GM12878 (cell line): Measurements from ENCODE around the gene TYRO3. TPM values are rescaled to one million over a fixed set of nuclear protein-coding genes. Genes with fewer than 3 reads are reported as not detected.

ENCODE experiments used
- ATAC-seq: fragments of 200-7000 bp; cut with Tn5 transposase; 3 replicates; pipeline ENCODE4 v1.9.1; 2020; ENCODE audit warnings: mild to moderate bottlenecking, moderate library complexity
- BruUV-seq: library from RNA; stranded (reverse); fragments of 400-500 nt; replicated peaks from 2 replicates; lab custom pipeline; 2021; lab: Mats Ljungman, UMichigan
- CTCF ChIA-PET: fragments of 300-600 bp; sonication (Branson Sonifier 250); formaldehyde crosslinking; extraction: SDS; loops from one replicate; lab custom pipeline; 2021; ENCODE audit warnings: inconsistent platforms; lab: Yijun Ruan, JAX
- POLR2A ChIA-PET: fragments of 350-600 bp; formaldehyde crosslinking; extraction: SDS; loops from one replicate; lab custom pipeline; 2021; ENCODE audit warnings: inconsistent platforms; lab: Charles Lee
- RAD21 ChIA-PET: fragments of 300-600 bp; sonication (Branson Sonifier 250); formaldehyde crosslinking; loops from one replicate; lab custom pipeline; 2023; ENCODE audit warnings: antibody characterized with exemption; ENCODE audit not compliant: unreplicated experiment; lab: Charles Lee
- SMC1A ChIA-PET: fragments of 300-600 bp; sonication (Branson Sonifier 250); formaldehyde crosslinking; loops from one replicate; lab custom pipeline; 2023; ENCODE audit not compliant: unreplicated experiment, uncharacterized antibody; lab: Charles Lee
- DNase-seq: peaks from one replicate; pipeline ENCODE4 v3.0.0-alpha.2; 2011; ENCODE audit warnings: low read depth, low spot score
- FAIRE-seq: peaks from 3 replicates; lab custom pipeline; 2011; peaks lifted over from hg19 to GRCh38; lab: Jason Lieb, UNC
- H2AFZ ChIP-seq: 2 replicates; pipeline ENCODE4 v1.6.0; 2011; ENCODE audit warnings: low read depth, low read length, control low read depth; ENCODE audit not compliant: control insufficient read depth
- H3K27ac ChIP-seq: 2 replicates; pipeline ENCODE4 v1.5.1; 2011; ENCODE audit warnings: control low read depth; ENCODE audit not compliant: control insufficient read depth, insufficient read depth
- H3K27me3 ChIP-seq, 2 experiments: replicated peaks in 1 of 2; 2 replicates each; pipeline versions ENCODE4 v1.6.0 to v1.6.1; 2011; ENCODE audit warnings: low read length in 1 of 2; ENCODE audit not compliant: control insufficient read depth in 2 of 2, insufficient read depth in 2 of 2
- H3K36me3 ChIP-seq, 2 experiments: 2 replicates each; pipeline ENCODE4 v1.5.1; 2011; ENCODE audit warnings: low read length in 1 of 2; ENCODE audit not compliant: control insufficient read depth in 2 of 2, insufficient read depth in 2 of 2
- H3K4me1 ChIP-seq: 2 replicates; pipeline ENCODE4 v1.6.1; 2011; ENCODE audit warnings: mild to moderate bottlenecking, low read length, moderate library complexity, mixed read lengths; ENCODE audit not compliant: control insufficient read depth, insufficient read depth
- H3K4me2 ChIP-seq: 2 replicates; pipeline ENCODE4 v1.6.0; 2011; ENCODE audit warnings: control low read depth; ENCODE audit not compliant: control insufficient read depth, insufficient read depth
- H3K4me3 ChIP-seq: fragments of 200-600 bp; sonication (generic); 2 replicates; pipeline ENCODE4 v1.5.1; 2016
- H3K79me2 ChIP-seq: 2 replicates; pipeline ENCODE4 v1.6.0; 2011; ENCODE audit warnings: low read length; ENCODE audit not compliant: control insufficient read depth, insufficient read depth
- H3K9ac ChIP-seq: 2 replicates; pipeline ENCODE4 v1.8.0; 2011; ENCODE audit warnings: low read length, control low read depth, mixed read lengths; ENCODE audit not compliant: control insufficient read depth, insufficient read depth
- H3K9me3 ChIP-seq: replicated peaks from 3 replicates; pipeline ENCODE4 v1.5.1; 2011; ENCODE audit warnings: mild to moderate bottlenecking, low read length; ENCODE audit not compliant: control insufficient read depth, insufficient read depth
- H4K20me1 ChIP-seq: 2 replicates; pipeline ENCODE4 v1.6.0; 2011; ENCODE audit not compliant: control insufficient read depth, insufficient read depth
- ATF2 ChIP-seq: IDR thresholded peaks from 2 replicates; pipeline ENCODE4 v1.6.1; 2012; ENCODE audit warnings: low read length, inconsistent platforms
- CHD1 ChIP-seq: IDR thresholded peaks from 2 replicates; pipeline ENCODE4 v1.6.1; 2012; ENCODE audit warnings: low read depth, low read length, improper control_type of control experiment
- DPF2 ChIP-seq: fragments of 450-650 bp; IDR thresholded peaks from 2 replicates; pipeline ENCODE4 v1.6.1; 2017; ENCODE audit warnings: mild to moderate bottlenecking
- HDAC6 ChIP-seq: fragments of 200-600 bp; sonication (generic); IDR thresholded peaks from one replicate; pipeline ENCODE4 v1.8.0; 2017; ENCODE audit warnings: antibody characterized with exemption; ENCODE audit not compliant: unreplicated experiment
- POLR2AphosphoS5 ChIP-seq: IDR thresholded peaks from 2 replicates; pipeline ENCODE4 v1.6.1; 2011; ENCODE audit warnings: mild to moderate bottlenecking, low read length, inconsistent platforms
- RBBP5 ChIP-seq: fragments of 200-600 bp; sonication (generic); conservative IDR thresholded peaks from 2 replicates; pipeline ENCODE4 v1.6.1; 2016
- WGBS: methylation state at CpG from one replicate; pipeline ENCODE4 v1.1.6; 2016; ENCODE audit warnings: low lambda C conversion rate; ENCODE audit not compliant: insufficient replicate concordance, insufficient coverage; ENCODE audit errors: missing lambda C conversion rate; 5-methylcytosine and 5-hydroxymethylcytosine counted together
- in situ Hi-C: fragments of 300-500 bp; cut with MboI; formaldehyde crosslinking; loops from 9 replicates; pipeline ENCODE4 v1.14.3; 2018; ENCODE audit warnings: mixed read lengths
- intact Hi-C: fragments of 100-400 bp; cut with micrococcal nuclease; formaldehyde crosslinking; loops from one replicate; pipeline ENCODE4 v1.14.2; 2022; ENCODE audit not compliant: unreplicated experiment
- polyA plus RNA-seq, 11 experiments: library from polyadenylated mRNA; depleted of rRNA in 4 of 11; unstranded in 6 of 11; stranded (reverse) in 5 of 11; fragments of >200 nt; fragmentation: Nextera tagmentation in 4 of 11; fragmentation: Illumina TruSeq in 1 of 11; extraction: Ambion mirVana in 4 of 11; extraction: Trizol in 1 of 11; gene quantifications; 1 replicate in 1 of 11; 2 replicates in 10 of 11; pipeline versions ENCODE4 v1.2.1 to v1.2.3, GENCODE V29; 2011 to 2016; ENCODE audit warnings: inconsistent platforms in 2 of 11, missing spikeins in 2 of 11, low read depth in 1 of 11
- total RNA-seq, 4 experiments: library from RNA; depleted of rRNA in 3 of 4; stranded (reverse); fragments of >200 nt in 3 of 4; fragmentation: Illumina TruSeq in 1 of 4; extraction: Trizol in 1 of 4; gene quantifications; 2 replicates each; pipeline versions ENCODE4 v1.2.1 to v1.2.3, GENCODE V29; 2013 to 2021
- TF ChIP-seq, protein P1 (sequence below): fragments of 150-350 bp; IDR thresholded peaks from 2 replicates; pipeline ENCODE4 v1.6.1; 2014; ENCODE audit warnings: mild to moderate bottlenecking, low read depth, low read length

The TYRO3 gene
- total and polyA plus RNA-seq, 10 of the 15 experiments (the other 5 are each of a cell fraction or from before 2014, with no cell fraction given), result 0.06 to 0.28 (median 0.13) TPM; not detected in 4

GRCh38 chr15:41627203-41627602, 68.2 kb downstream of the TYRO3 start:
- no peak overlapping the region for H3K27ac ChIP-seq
- intact Hi-C loops, result no loop called here
- FAIRE-seq (peak; percentile 70), ATAC-seq (no peak), DNase-seq (no peak)
- no peak overlapping the region for H2AFZ ChIP-seq
- H3K9me3 ChIP-seq, result no peaks in the 10 kb centered on the region
- CTCF ChIA-PET, result interaction anchor here (0.9 kb wide), 2 partner anchors 9 to 184 kb away, joined by 3 read pairs; no protein-coding TSS in a partner anchor
- H3K4me3 ChIP-seq, result no peak overlapping the region
- no peak overlapping the region for H3K4me2 ChIP-seq
- H3K36me3 ChIP-seq, result no peaks in the 10 kb centered on the region
- BruUV-seq, result no TSS peak
- SMC1A ChIA-PET, result interaction anchor here (0.6 to 2.2 kb wide), 3 partner anchors 132 to 184 kb away, joined by 3 to 4 read pairs (median 3); no protein-coding TSS in a partner anchor
- 82% methylated on average over 1 of the region's 1 CpG for WGBS
- no peaks in the 10 kb centered on the region for H3K27me3 ChIP-seq
- H3K79me2 ChIP-seq, result no peaks in the 10 kb centered on the region
- TF ChIP-seq DPF2, result no peak
- no peak for TF ChIP-seq RBBP5
- no peak for TF ChIP-seq ATF2
- TF ChIP-seq, protein P1, sequence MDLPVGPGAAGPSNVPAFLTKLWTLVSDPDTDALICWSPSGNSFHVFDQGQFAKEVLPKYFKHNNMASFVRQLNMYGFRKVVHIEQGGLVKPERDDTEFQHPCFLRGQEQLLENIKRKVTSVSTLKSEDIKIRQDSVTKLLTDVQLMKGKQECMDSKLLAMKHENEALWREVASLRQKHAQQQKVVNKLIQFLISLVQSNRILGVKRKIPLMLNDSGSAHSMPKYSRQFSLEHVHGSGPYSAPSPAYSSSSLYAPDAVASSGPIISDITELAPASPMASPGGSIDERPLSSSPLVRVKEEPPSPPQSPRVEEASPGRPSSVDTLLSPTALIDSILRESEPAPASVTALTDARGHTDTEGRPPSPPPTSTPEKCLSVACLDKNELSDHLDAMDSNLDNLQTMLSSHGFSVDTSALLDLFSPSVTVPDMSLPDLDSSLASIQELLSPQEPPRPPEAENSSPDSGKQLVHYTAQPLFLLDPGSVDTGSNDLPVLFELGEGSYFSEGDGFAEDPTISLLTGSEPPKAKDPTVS, result no peak
- no peak for TF ChIP-seq POLR2AphosphoS5
- TF ChIP-seq CHD1, result no peak
- no peak for TF ChIP-seq HDAC6
- H3K4me1 ChIP-seq, result no peaks in the 10 kb centered on the region
- in situ Hi-C loops, result no loop called here
- POLR2A ChIA-PET, result no interaction called here
- no peaks in the 10 kb centered on the region for H4K20me1 ChIP-seq
- RAD21 ChIA-PET, result no interaction called here
- no peak overlapping the region for H3K9ac ChIP-seq
